RWPE1 (cell line): ENCODE measurements around the gene VTI1A.
"Not testable (repeated sequence)": the region's sequence is repeated elsewhere in the genome, so short reads cannot be mapped to it uniquely, and the experiment has no call there.

Experiments
- CTCF ChIA-PET: fragments of 350-600 bp; sonication (Branson Sonifier 250); formaldehyde crosslinking; extraction: SDS; loops from one replicate; lab custom pipeline; 2021; lab: Yijun Ruan, JAX
- POLR2A ChIA-PET: fragments of 400-600 bp; formaldehyde crosslinking; extraction: SDS; loops from one replicate; lab custom pipeline; 2020; ENCODE audit warnings: antibody characterized with exemption; ENCODE audit not compliant: low non-redundant PET; lab: Yijun Ruan, JAX
- DNase-seq: peaks from one replicate; pipeline ENCODE4 v3.0.0; 2012; ENCODE audit warnings: low spot score
- H3K27ac ChIP-seq: fragments of 450-650 bp; 2 replicates; pipeline ENCODE4 v1.5.1; 2017
- CTCF ChIP-seq: fragments of 450-650 bp; conservative IDR thresholded peaks from 2 replicates; pipeline ENCODE4 v1.5.1; 2017; ENCODE audit warnings: low read depth, mild to moderate bottlenecking

VTI1A gene

DNA sequence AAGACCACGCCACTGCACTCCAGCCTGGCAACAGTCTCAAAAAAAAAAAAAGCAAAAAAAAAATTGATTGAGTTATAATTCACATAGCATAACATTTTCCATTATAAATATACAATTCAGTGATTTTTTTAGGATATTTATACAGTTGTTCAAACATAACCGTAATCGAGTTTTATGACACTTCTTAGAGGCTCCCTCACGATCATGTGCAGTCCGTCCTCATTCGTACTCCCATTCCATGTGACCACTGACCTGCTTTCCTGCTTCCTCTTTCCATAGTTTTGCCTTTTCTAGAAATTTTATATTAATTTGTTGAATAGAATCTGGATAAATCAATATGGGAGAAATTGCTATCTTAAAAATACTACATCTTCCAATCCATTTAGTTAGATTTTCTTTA is 45.7 kb downstream of the VTI1A start:
- no peak overlapping the region for H3K27ac ChIP-seq
- DNase-seq: no peak
- ChIA-PET CTCF (interaction anchor here (0.5 to 0.6 kb wide), 2 partner anchors 482 to 498 kb away, joined by 3 read pairs; no protein-coding TSS in a partner anchor), POLR2A (no interaction called here)
- no peak for TF ChIP-seq CTCF

DNA sequence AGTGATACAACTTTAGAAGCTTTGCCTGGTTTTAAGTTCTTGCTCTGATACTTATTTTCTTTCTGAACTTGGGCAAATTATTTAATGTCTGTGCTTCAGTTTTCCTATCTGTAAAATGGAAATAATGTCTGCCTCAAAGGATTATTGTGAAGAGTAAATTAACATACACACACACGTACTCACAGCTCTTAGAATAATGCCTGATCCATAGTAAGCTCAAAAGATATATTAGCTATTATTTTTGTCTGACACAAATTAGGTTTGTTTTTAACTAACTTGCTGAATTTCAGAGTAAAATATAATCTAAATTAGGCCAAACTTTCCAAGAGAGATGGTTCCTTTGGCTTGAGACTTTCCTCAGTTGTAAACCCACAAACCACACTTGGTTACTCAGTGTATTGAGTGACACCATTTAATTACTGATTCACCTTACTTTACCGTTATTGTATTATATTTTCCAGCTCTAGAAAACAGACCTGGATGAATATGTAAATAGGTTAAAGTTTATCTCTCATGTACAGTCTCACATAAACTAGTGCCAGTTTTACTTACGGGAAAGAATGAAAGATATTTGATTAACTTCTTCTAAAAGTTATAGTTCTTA is 50.4 kb downstream of the VTI1A start:
- ChIA-PET POLR2A (no interaction called here), CTCF (interaction anchor here (0.7 to 1.4 kb wide), 3 partner anchors 12 to 426 kb away, joined by 3 to 11 read pairs (median 4); no protein-coding TSS in a partner anchor)
- TF ChIP-seq CTCF: no peak
- H3K27ac ChIP-seq: no peak overlapping the region
- no peak for DNase-seq

GRCh38 chr10:112498806-112499205 is 51.8 kb downstream of the VTI1A start:
- no peak for DNase-seq
- TF ChIP-seq CTCF: no peak
- H3K27ac ChIP-seq: no peak overlapping the region
- CTCF ChIA-PET: no interaction called here
- POLR2A ChIA-PET: no interaction called here

DNA sequence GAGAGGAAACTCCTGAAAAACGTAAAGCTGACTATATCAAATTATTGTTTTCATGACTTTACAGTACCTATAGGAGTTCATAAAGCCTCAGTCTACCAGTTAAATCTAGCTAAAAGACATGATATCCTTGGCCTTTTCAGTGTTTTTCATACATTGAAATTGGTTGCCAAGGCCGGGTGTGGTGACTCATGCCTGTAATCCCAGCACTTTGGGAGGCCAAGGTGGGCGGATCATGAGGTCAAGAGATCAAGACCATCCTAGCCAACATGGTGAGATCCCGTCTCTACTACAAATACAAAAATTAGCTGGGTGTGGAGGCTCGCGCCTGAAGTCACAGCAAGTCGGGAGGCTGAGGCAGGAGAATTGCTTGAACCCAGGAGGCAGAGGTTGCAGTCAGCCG is 53.0 kb downstream of the VTI1A start:
- CTCF ChIA-PET: interaction anchor here (0.8 kb wide), 1 partner anchor 105 kb away, joined by 3 read pairs; no protein-coding TSS in a partner anchor
- H3K27ac ChIP-seq, POLR2A ChIA-PET, DNase-seq: not testable (repeated sequence)

DNA sequence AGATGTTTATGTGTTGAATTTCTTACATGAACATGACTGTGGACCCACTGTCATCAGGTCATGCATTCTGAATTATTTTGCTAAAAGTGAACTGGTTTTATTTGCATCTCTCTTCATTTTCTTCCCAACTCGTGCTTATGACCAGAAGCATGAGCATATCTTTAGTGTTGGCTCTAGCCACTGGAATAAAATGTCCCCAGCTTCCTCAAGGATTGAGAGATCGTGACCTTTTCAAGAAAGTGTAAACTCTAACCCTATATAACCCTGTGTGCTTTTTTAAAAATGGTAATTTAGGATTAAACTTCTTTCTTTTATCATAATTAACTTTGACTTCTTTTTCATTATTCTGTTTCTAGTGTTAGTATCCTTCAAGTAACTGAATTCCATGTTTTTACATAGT is 55.5 kb downstream of the VTI1A start:
- H3K27ac ChIP-seq: no peak overlapping the region
- no peak for DNase-seq
- CTCF ChIA-PET: no interaction called here
- POLR2A ChIA-PET: no interaction called here
- TF ChIP-seq CTCF: no peak

GRCh38 chr10:112503643-112504042 is 56.6 kb downstream of the VTI1A start:
- no peak for TF ChIP-seq CTCF
- DNase-seq: no peak
- CTCF ChIA-PET: no interaction called here
- POLR2A ChIA-PET: no interaction called here
- H3K27ac ChIP-seq: no peak overlapping the region

DNA sequence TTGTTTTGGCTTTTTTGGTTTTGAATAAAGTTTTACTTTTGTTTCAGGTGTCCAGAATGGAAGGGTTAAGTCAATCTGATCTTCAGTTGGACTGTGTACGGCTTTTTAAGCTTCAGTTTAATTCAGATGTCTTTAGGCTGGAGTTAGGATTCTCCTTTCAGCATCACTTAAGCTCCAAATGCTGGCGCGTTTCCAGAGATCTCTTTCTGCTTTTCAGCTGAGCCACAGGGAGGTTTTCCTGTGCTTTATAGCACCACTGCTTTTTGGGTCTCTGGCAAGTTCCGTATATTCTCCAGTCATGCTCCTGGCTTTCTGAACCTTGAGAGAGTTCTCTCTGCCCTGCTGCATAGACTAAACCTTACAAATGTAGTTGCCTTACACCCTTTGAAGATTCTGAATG is 60.0 kb downstream of the VTI1A start:
- TF ChIP-seq CTCF: no peak
- CTCF ChIA-PET: no interaction called here
- DNase-seq: no peak
- H3K27ac ChIP-seq: no peak overlapping the region
- POLR2A ChIA-PET: no interaction called here
